H9 (cell line): ENCODE measurements around the gene STK11. TPM values are rescaled to one million over a fixed set of nuclear protein-coding genes. Genes with fewer than 3 reads are reported as not detected.

Source experiments
- DNase-seq: peaks from one replicate; pipeline ENCODE4 v3.0.0-alpha.2; 2017
- H2AFZ ChIP-seq: one replicate; pipeline ENCODE4 v1.6.1; 2013; ENCODE audit warnings: mild to moderate bottlenecking, low read length, control low read depth, moderate library complexity
- H2AK5ac ChIP-seq: 2 replicates; pipeline ENCODE4 v1.6.1; 2013; ENCODE audit warnings: low read length, control low read depth, mixed read lengths; ENCODE audit not compliant: insufficient read length
- H2BK120ac ChIP-seq: one replicate; pipeline ENCODE4 v1.6.1; 2013; ENCODE audit warnings: low read depth, mild to moderate bottlenecking, low read length, control low read depth, inconsistent platforms; ENCODE audit not compliant: poor library complexity, severe bottlenecking
- H2BK12ac ChIP-seq: 2 replicates; pipeline ENCODE4 v1.6.1; 2013; ENCODE audit warnings: low read length, control low read depth, mixed read lengths, low read depth; ENCODE audit not compliant: insufficient read length
- H2BK15ac ChIP-seq: 2 replicates; pipeline ENCODE4 v1.6.1; 2013; ENCODE audit warnings: low read depth, low read length, control low read depth
- H2BK20ac ChIP-seq: one replicate; pipeline ENCODE4 v1.6.1; 2013; ENCODE audit warnings: low read depth, mild to moderate bottlenecking, low read length, control low read depth, inconsistent platforms; ENCODE audit not compliant: poor library complexity, severe bottlenecking
- H2BK5ac ChIP-seq: 2 replicates; pipeline ENCODE4 v1.6.1; 2013; ENCODE audit warnings: low read length, control low read depth, mixed read lengths; ENCODE audit not compliant: insufficient read length
- H3K14ac ChIP-seq: 2 replicates; pipeline ENCODE4 v1.6.1; 2013; ENCODE audit warnings: low read length, control low read depth; ENCODE audit not compliant: insufficient read depth
- H3K18ac ChIP-seq: 2 replicates; pipeline ENCODE4 v1.6.1; 2013; ENCODE audit warnings: low read depth, mild to moderate bottlenecking, mixed read lengths, low read length, control low read depth; ENCODE audit not compliant: insufficient read length
- H3K23ac ChIP-seq: 2 replicates; pipeline ENCODE4 v1.6.1; 2013; ENCODE audit warnings: low read length, control low read depth, mixed read lengths, low read depth; ENCODE audit not compliant: insufficient read length
- H3K23me2 ChIP-seq: 2 replicates; pipeline ENCODE4 v1.6.1; 2013; ENCODE audit warnings: low read depth, mild to moderate bottlenecking, mixed read lengths, low read length, control low read depth; ENCODE audit not compliant: insufficient read length, poor library complexity, severe bottlenecking
- H3K27ac ChIP-seq: 2 replicates; pipeline ENCODE4 v1.5.1; 2013; ENCODE audit warnings: low read length, control low read depth, mixed read lengths, low read depth; ENCODE audit not compliant: insufficient read length
- H3K27me3 ChIP-seq: 2 replicates; pipeline ENCODE4 v1.6.1; 2013; ENCODE audit warnings: low read length, control low read depth, inconsistent platforms; ENCODE audit not compliant: insufficient read depth
- H3K4ac ChIP-seq: 2 replicates; pipeline ENCODE4 v1.6.1; 2013; ENCODE audit warnings: low read depth, mild to moderate bottlenecking, control low read depth, inconsistent platforms, low read length, moderate library complexity
- H3K4me1 ChIP-seq: 2 replicates; pipeline ENCODE4 v1.6.1; 2013; ENCODE audit warnings: low read length, control low read depth, inconsistent platforms; ENCODE audit not compliant: insufficient read depth
- H3K4me2 ChIP-seq: 2 replicates; pipeline ENCODE4 v1.6.1; 2013; ENCODE audit warnings: low read length, control low read depth, mixed read lengths; ENCODE audit not compliant: insufficient read length, insufficient read depth
- H3K56ac ChIP-seq: 2 replicates; pipeline ENCODE4 v1.6.1; 2013; ENCODE audit warnings: low read depth, mild to moderate bottlenecking, mixed read lengths, low read length, control low read depth; ENCODE audit not compliant: insufficient read length
- H3K79me1 ChIP-seq: 2 replicates; pipeline ENCODE4 v1.6.1; 2013; ENCODE audit warnings: low read depth, mild to moderate bottlenecking, moderate library complexity, low read length, control low read depth, inconsistent platforms; ENCODE audit not compliant: insufficient read depth, poor library complexity, severe bottlenecking
- H3K79me2 ChIP-seq: 2 replicates; pipeline ENCODE4 v1.6.1; 2013; ENCODE audit warnings: low read length, control low read depth, inconsistent platforms; ENCODE audit not compliant: insufficient read depth
- H3K9ac ChIP-seq: 2 replicates; pipeline ENCODE4 v1.6.1; 2013; ENCODE audit warnings: low read length, control low read depth, mixed read lengths; ENCODE audit not compliant: insufficient read length; ENCODE audit errors: extremely low read depth
- H3K9me3 ChIP-seq: one replicate; pipeline ENCODE4 v1.6.1; 2013; ENCODE audit warnings: low read depth, low read length, inconsistent platforms; ENCODE audit not compliant: control insufficient read depth
- H3T11ph ChIP-seq: one replicate; pipeline ENCODE4 v1.6.1; 2013; ENCODE audit warnings: mild to moderate bottlenecking, low read length, control low read depth, inconsistent platforms
- H4K20me1 ChIP-seq: one replicate; pipeline ENCODE4 v1.6.1; 2013; ENCODE audit not compliant: control insufficient read depth, insufficient read length, insufficient read depth
- H4K5ac ChIP-seq: 2 replicates; pipeline ENCODE4 v1.6.1; 2013; ENCODE audit warnings: low read depth, mild to moderate bottlenecking, mixed read lengths, low read length, control low read depth; ENCODE audit not compliant: insufficient read length
- H4K8ac ChIP-seq: replicated peaks from 2 replicates; pipeline ENCODE4 v1.6.1; 2013; ENCODE audit warnings: low read length, control low read depth, mixed read lengths, low read depth; ENCODE audit not compliant: insufficient read length
- H4K91ac ChIP-seq: 2 replicates; pipeline ENCODE4 v1.6.1; 2013; ENCODE audit warnings: low read depth, mild to moderate bottlenecking, moderate library complexity, mixed read lengths, low read length, control low read depth; ENCODE audit not compliant: insufficient read length
- H3K27ac Mint-ChIP-seq, 3 experiments: 2 replicates in 2 of 3; 3 replicates in 1 of 3; pipeline ENCODE4 v1.8.0; 2020 to 2021; ENCODE audit warnings: mixed read lengths in 3 of 3, mild to moderate bottlenecking in 1 of 3, moderate library complexity in 1 of 3
- H3K27me3 Mint-ChIP-seq: 2 replicates; pipeline ENCODE4 v1.8.0; 2021; ENCODE audit warnings: low read depth, mild to moderate bottlenecking, moderate library complexity, mixed read lengths
- H3K36me3 Mint-ChIP-seq, 3 experiments: 2 replicates in 2 of 3; 3 replicates in 1 of 3; pipeline ENCODE4 v1.8.0; 2020 to 2021; ENCODE audit warnings: low read depth in 3 of 3, mixed read lengths in 3 of 3; ENCODE audit not compliant: insufficient read depth in 1 of 3
- H3K4me1 Mint-ChIP-seq, 2 experiments: 2 replicates each; pipeline ENCODE4 v1.8.0; 2020; ENCODE audit warnings: mixed read lengths in 2 of 2
- H3K4me3 Mint-ChIP-seq, 2 experiments: 2 replicates in 1 of 2; 3 replicates in 1 of 2; pipeline ENCODE4 v1.8.0; 2020 to 2021; ENCODE audit warnings: mild to moderate bottlenecking in 2 of 2, mixed read lengths in 2 of 2, moderate library complexity in 1 of 2
- H3K9me3 Mint-ChIP-seq, 2 experiments: 2 replicates in 1 of 2; 3 replicates in 1 of 2; pipeline ENCODE4 v1.8.0; 2020; ENCODE audit warnings: mild to moderate bottlenecking in 2 of 2, mixed read lengths in 2 of 2, moderate library complexity in 1 of 2
- WGBS: extraction: QIAGEN DNeasy Blood & Tissue Kit; methylation state at CpG from one replicate; pipeline ENCODE4 v1.1.7; 2013; ENCODE audit warnings: missing lambda C conversion rate, low lambda C conversion rate, mixed read lengths; ENCODE audit not compliant: insufficient read length; ENCODE audit errors: extremely low coverage; 5-methylcytosine and 5-hydroxymethylcytosine counted together
- total RNA-seq: library from RNA; stranded (reverse); gene quantifications from 2 replicates; pipeline ENCODE4 v1.2.1, GENCODE V29; 2021
- TF ChIP-seq, protein P1 (sequence below): fragments of 200-600 bp; sonication (generic); conservative IDR thresholded peaks from 3 replicates; pipeline ENCODE4 v1.8.0; 2021; ENCODE audit warnings: antibody characterized with exemption, mild to moderate bottlenecking

Gene STK11
- total RNA-seq, 1 experiment from 2014 or later: 74.3 TPM

GRCh38 chr19:1256646-1257474 lies 51.3 kb downstream of the STK11 start:
- Histone ChIP-seq H4K91ac (no peak overlapping the region), H2AK5ac (no peak overlapping the region)

More at GRCh38 chr19:1256646-1257474, 51.3 kb downstream of the STK11 start:
- Histone ChIP-seq H3T11ph (no peak overlapping the region), H3K23ac (no peak overlapping the region), H3K4ac (no peak overlapping the region), H2AFZ (no peak overlapping the region), H2BK12ac (no peak overlapping the region), H3K27me3 (no peaks in the 10 kb centered on the region), H3K27ac (no peak overlapping the region), H2BK15ac (no peak overlapping the region), H3K56ac (no peak overlapping the region), H4K8ac (no peak overlapping the region), H3K9ac (no peak overlapping the region), H3K79me1 (no peaks in the 10 kb centered on the region), H3K4me1 (no peaks in the 10 kb centered on the region; the same call in 1 of the 2 replicates), H2BK20ac (no peak overlapping the region), H3K9me3 (no peaks in the 10 kb centered on the region), H4K20me1 (no peaks in the 10 kb centered on the region), H3K23me2 (peaks cover 18% of the 10 kb centered on the region), H3K18ac (no peak overlapping the region), H4K5ac (no peak overlapping the region), H3K79me2 (peaks cover 2% of the 10 kb centered on the region; the same call in 1 of the 2 replicates), H3K4me2 (no peak overlapping the region), H2BK5ac (no peak overlapping the region), H2BK120ac (no peak overlapping the region), H3K14ac (no peak overlapping the region; the same call in 1 of the 2 replicates)
- peaks cover 20 to 58% (median 47%) of the 10 kb centered on the region in 3 experiments for H3K36me3 Mint-ChIP-seq
- TF ChIP-seq, protein P1, sequence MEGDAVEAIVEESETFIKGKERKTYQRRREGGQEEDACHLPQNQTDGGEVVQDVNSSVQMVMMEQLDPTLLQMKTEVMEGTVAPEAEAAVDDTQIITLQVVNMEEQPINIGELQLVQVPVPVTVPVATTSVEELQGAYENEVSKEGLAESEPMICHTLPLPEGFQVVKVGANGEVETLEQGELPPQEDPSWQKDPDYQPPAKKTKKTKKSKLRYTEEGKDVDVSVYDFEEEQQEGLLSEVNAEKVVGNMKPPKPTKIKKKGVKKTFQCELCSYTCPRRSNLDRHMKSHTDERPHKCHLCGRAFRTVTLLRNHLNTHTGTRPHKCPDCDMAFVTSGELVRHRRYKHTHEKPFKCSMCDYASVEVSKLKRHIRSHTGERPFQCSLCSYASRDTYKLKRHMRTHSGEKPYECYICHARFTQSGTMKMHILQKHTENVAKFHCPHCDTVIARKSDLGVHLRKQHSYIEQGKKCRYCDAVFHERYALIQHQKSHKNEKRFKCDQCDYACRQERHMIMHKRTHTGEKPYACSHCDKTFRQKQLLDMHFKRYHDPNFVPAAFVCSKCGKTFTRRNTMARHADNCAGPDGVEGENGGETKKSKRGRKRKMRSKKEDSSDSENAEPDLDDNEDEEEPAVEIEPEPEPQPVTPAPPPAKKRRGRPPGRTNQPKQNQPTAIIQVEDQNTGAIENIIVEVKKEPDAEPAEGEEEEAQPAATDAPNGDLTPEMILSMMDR: no peak
- peak overlapping the region in 1 of 3 experiments; percentile 93; a peak in 2 of 7 replicates for H3K27ac Mint-ChIP-seq
- H3K4me1 Mint-ChIP-seq: peaks cover 32 to 47% of the 10 kb centered on the region in 2 experiments
- H3K27me3 Mint-ChIP-seq: no peaks in the 10 kb centered on the region; the same call in 1 of the 2 replicates
- peak overlapping the region in 1 of 2 experiments; percentile 56; a peak in 1 of 5 replicates for H3K4me3 Mint-ChIP-seq
- no peak for DNase-seq
- no CpG with 5 or more reads among the region's 46 CpGs for WGBS
- no peaks in the 10 kb centered on the region; a peak in 2 of 5 replicates for H3K9me3 Mint-ChIP-seq
